ENCODE data around the gene DUXA.

DUXA gene

GRCh38 chr19:57171551-57172081 is 4.3 kb upstream of the DUXA start:
- Histone ChIP-seq H3K4me1 (ENCODE audit: insufficient read depth, poor library complexity, severe bottlenecking) (no peaks in the 10 kb centered on the region), H3K4me3 (ENCODE audit: severe bottlenecking) (peak overlapping the region; percentile 22), H3K27me3 (ENCODE audit: insufficient read depth, poor library complexity, severe bottlenecking) (no peaks in the 10 kb centered on the region), H3K36me3 (ENCODE audit: low read depth) (no peaks in the 10 kb centered on the region), H3K27ac (ENCODE audit: poor library complexity, severe bottlenecking) (no peak overlapping the region), H3K9me3 (ENCODE audit: severe bottlenecking) (no peaks in the 10 kb centered on the region)
- DNase-seq (ENCODE audit: low spot score) = no peak
- peak; percentile 43; the same call in 2 of the 3 replicates for ATAC-seq (ENCODE audit: low read depth)
- no peak for TF ChIP-seq CTCF (IDR thresholded peaks at IDR 0.05; ENCODE audit: poor library complexity, severe bottlenecking)

GRCh38 chr19:57165846-57166245 is 1.4 kb downstream of the DUXA start:
- no peak for TF ChIP-seq CTCF (IDR thresholded peaks at IDR 0.05; ENCODE audit: poor library complexity, severe bottlenecking)
- Histone ChIP-seq H3K27me3 (ENCODE audit: insufficient read depth, poor library complexity, severe bottlenecking) (no peaks in the 10 kb centered on the region), H3K36me3 (ENCODE audit: low read depth) (no peaks in the 10 kb centered on the region), H3K27ac (ENCODE audit: poor library complexity, severe bottlenecking) (no peak overlapping the region), H3K4me1 (ENCODE audit: insufficient read depth, poor library complexity, severe bottlenecking) (no peaks in the 10 kb centered on the region), H3K9me3 (ENCODE audit: severe bottlenecking) (no peaks in the 10 kb centered on the region), H3K4me3 (ENCODE audit: severe bottlenecking) (no peak overlapping the region)
- no peak for DNase-seq (ENCODE audit: low spot score)
- no peak for ATAC-seq (ENCODE audit: low read depth)

- Histone ChIP-seq H3K27me3 (ENCODE audit: insufficient read depth, poor library complexity, severe bottlenecking) (no peaks in the 10 kb centered on the region), H3K4me3 (ENCODE audit: severe bottlenecking) (no peak overlapping the region), H3K4me1 (ENCODE audit: insufficient read depth, poor library complexity, severe bottlenecking) (no peaks in the 10 kb centered on the region), H3K27ac (ENCODE audit: poor library complexity, severe bottlenecking) (no peak overlapping the region), H3K36me3 (ENCODE audit: low read depth) (no peaks in the 10 kb centered on the region), H3K9me3 (ENCODE audit: severe bottlenecking) (no peaks in the 10 kb centered on the region)
- DNase-seq (ENCODE audit: low spot score) = no peak
- TF ChIP-seq CTCF (IDR thresholded peaks at IDR 0.05; ENCODE audit: poor library complexity, severe bottlenecking) = no peak
- no peak for ATAC-seq (ENCODE audit: low read depth)
Measured at GRCh38 chr19:57161985-57162539, 5.2 kb downstream of the DUXA start.

- Histone ChIP-seq H3K36me3 (ENCODE audit: low read depth) (no peaks in the 10 kb centered on the region), H3K4me3 (ENCODE audit: severe bottlenecking) (no peak overlapping the region), H3K9me3 (ENCODE audit: severe bottlenecking) (no peaks in the 10 kb centered on the region), H3K4me1 (ENCODE audit: insufficient read depth, poor library complexity, severe bottlenecking) (no peaks in the 10 kb centered on the region), H3K27ac (ENCODE audit: poor library complexity, severe bottlenecking) (no peak overlapping the region), H3K27me3 (ENCODE audit: insufficient read depth, poor library complexity, severe bottlenecking) (no peaks in the 10 kb centered on the region)
- ATAC-seq (ENCODE audit: low read depth) (no peak), DNase-seq (ENCODE audit: low spot score) (no peak)
- no peak for TF ChIP-seq CTCF (IDR thresholded peaks at IDR 0.05; ENCODE audit: poor library complexity, severe bottlenecking)
Measured at GRCh38 chr19:57152921-57153320, 14.4 kb downstream of the DUXA start.

GRCh38 chr19:57141699-57142098 is 25.6 kb downstream of the DUXA start:
- no peak overlapping the region for H3K27ac ChIP-seq (ENCODE audit: poor library complexity, severe bottlenecking)
- TF ChIP-seq CTCF (IDR thresholded peaks at IDR 0.05; ENCODE audit: poor library complexity, severe bottlenecking) = no peak
- no peaks in the 10 kb centered on the region for H3K27me3 ChIP-seq (ENCODE audit: insufficient read depth, poor library complexity, severe bottlenecking)
- ATAC-seq (ENCODE audit: low read depth) = no peak
- no peaks in the 10 kb centered on the region for H3K4me1 ChIP-seq (ENCODE audit: insufficient read depth, poor library complexity, severe bottlenecking)
- no peaks in the 10 kb centered on the region for H3K36me3 ChIP-seq (ENCODE audit: low read depth)
- H3K9me3 ChIP-seq (ENCODE audit: severe bottlenecking) = no peaks in the 10 kb centered on the region
- DNase-seq (ENCODE audit: low spot score) = no peak
- no peak overlapping the region for H3K4me3 ChIP-seq (ENCODE audit: severe bottlenecking)

Data from RWPE2 (cell line).